Smooth muscle cell (in vitro differentiated cells): ENCODE data around the gene SPRYD7. TPM values are rescaled to one million over a fixed set of nuclear protein-coding genes. Genes with fewer than 3 reads are reported as not detected.

Source experiments
- DNase-seq: peaks from one replicate; lab custom pipeline; 2025; ENCODE audit not compliant: unreplicated experiment; lab: John Stamatoyannopoulos, UW
- H2AFZ ChIP-seq: fragments of 200-600 bp; sonication (generic); 2 replicates; pipeline ENCODE4 v1.6.0; 2016; ENCODE audit warnings: antibody characterized with exemption, low read depth, mild to moderate bottlenecking
- H3F3A ChIP-seq: fragments of 200-600 bp; sonication (generic); 2 replicates; pipeline ENCODE4 v1.6.0; 2017; ENCODE audit warnings: antibody characterized with exemption, low read depth
- H3K27ac ChIP-seq: fragments of 200-600 bp; sonication (generic); 2 replicates; pipeline ENCODE4 v1.5.1; 2016; ENCODE audit warnings: low read depth, mild to moderate bottlenecking
- H3K27me3 ChIP-seq: fragments of 200-600 bp; sonication (generic); 2 replicates; pipeline ENCODE4 v1.6.1; 2016; ENCODE audit warnings: low read depth, mild to moderate bottlenecking
- H3K36me3 ChIP-seq: fragments of 200-600 bp; sonication (generic); 2 replicates; pipeline ENCODE4 v1.5.1; 2016; ENCODE audit warnings: low read depth
- H3K4me1 ChIP-seq: fragments of 200-600 bp; sonication (generic); 2 replicates; pipeline ENCODE4 v1.5.1; 2016; ENCODE audit warnings: low read depth
- H3K4me2 ChIP-seq: fragments of 200-600 bp; sonication (generic); 2 replicates; pipeline ENCODE4 v1.6.0; 2016; ENCODE audit warnings: mild to moderate bottlenecking
- H3K4me3 ChIP-seq: fragments of 200-600 bp; sonication (generic); 2 replicates; pipeline ENCODE4 v1.5.1; 2016; ENCODE audit warnings: mild to moderate bottlenecking
- H3K79me2 ChIP-seq: fragments of 200-600 bp; sonication (generic); 2 replicates; pipeline ENCODE4 v1.6.0; 2016; ENCODE audit warnings: low read depth, mild to moderate bottlenecking
- H3K9ac ChIP-seq: fragments of 200-600 bp; sonication (generic); 2 replicates; pipeline ENCODE4 v1.6.0; 2016; ENCODE audit warnings: low read depth
- H3K9me3 ChIP-seq: fragments of 200-600 bp; sonication (generic); replicated peaks from 2 replicates; pipeline ENCODE4 v1.5.1; 2016; ENCODE audit warnings: low read depth
- H4K20me1 ChIP-seq: fragments of 200-600 bp; sonication (generic); 2 replicates; pipeline ENCODE4 v1.6.0; 2016; ENCODE audit warnings: low read depth
- WGBS: methylation state at CpG from one replicate; pipeline ENCODE4 v1.1.7; 2016; ENCODE audit warnings: low lambda C conversion rate; 5-methylcytosine and 5-hydroxymethylcytosine counted together
- polyA plus RNA-seq: library from polyadenylated mRNA; unstranded; fragments of >200 nt; fragmentation: Nextera tagmentation; extraction: Ambion mirVana; gene quantifications from 2 replicates; pipeline ENCODE4 v1.2.1, GENCODE V29; 2016
- total RNA-seq: library from RNA; depleted of rRNA; stranded (reverse); fragments of >200 nt; gene quantifications from 2 replicates; pipeline ENCODE4 v1.2.3, GENCODE V29; 2014
- TF ChIP-seq, protein P1 (sequence below): fragments of 200-600 bp; sonication (generic); IDR thresholded peaks from 2 replicates; pipeline ENCODE4 v1.5.1; 2017; ENCODE audit warnings: borderline replicate concordance, mild to moderate bottlenecking, antibody characterized with exemption; ENCODE audit not compliant: insufficient read depth, poor library complexity, severe bottlenecking

The SPRYD7 gene
- total and polyA plus RNA-seq, 2 experiments from 2014 or later = 8.1 to 16.1 TPM

DNA sequence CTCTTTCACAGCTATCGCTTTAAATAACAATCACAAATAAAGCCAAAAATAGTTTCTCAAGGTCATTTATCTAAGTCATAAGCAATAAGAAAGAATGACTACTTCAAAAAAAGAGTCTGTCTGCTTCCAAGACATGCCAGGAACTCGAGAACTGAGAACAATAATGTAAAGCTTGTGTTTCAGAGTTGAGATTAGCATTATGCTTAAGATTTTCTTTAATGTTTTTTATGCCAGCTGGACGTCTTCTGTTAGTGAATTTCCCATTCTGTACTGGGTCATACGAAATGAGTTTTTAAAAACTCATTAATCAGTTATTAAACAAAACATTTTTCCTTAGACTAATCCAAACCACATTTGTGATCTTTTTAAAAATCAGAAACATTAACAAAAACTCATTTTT is 3.2 kb upstream of the SPRYD7 start:
- H4K20me1 ChIP-seq = no peaks in the 10 kb centered on the region
- no peak for DNase-seq
- H3F3A ChIP-seq = no peaks in the 10 kb centered on the region
- TF ChIP-seq, protein P1, sequence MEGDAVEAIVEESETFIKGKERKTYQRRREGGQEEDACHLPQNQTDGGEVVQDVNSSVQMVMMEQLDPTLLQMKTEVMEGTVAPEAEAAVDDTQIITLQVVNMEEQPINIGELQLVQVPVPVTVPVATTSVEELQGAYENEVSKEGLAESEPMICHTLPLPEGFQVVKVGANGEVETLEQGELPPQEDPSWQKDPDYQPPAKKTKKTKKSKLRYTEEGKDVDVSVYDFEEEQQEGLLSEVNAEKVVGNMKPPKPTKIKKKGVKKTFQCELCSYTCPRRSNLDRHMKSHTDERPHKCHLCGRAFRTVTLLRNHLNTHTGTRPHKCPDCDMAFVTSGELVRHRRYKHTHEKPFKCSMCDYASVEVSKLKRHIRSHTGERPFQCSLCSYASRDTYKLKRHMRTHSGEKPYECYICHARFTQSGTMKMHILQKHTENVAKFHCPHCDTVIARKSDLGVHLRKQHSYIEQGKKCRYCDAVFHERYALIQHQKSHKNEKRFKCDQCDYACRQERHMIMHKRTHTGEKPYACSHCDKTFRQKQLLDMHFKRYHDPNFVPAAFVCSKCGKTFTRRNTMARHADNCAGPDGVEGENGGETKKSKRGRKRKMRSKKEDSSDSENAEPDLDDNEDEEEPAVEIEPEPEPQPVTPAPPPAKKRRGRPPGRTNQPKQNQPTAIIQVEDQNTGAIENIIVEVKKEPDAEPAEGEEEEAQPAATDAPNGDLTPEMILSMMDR = no peak
- peaks cover 9% of the 10 kb centered on the region for H3K79me2 ChIP-seq
- H3K9ac ChIP-seq = no peak overlapping the region
- H3K27me3 ChIP-seq = no peaks in the 10 kb centered on the region
- no peak overlapping the region for H2AFZ ChIP-seq
- H3K4me1 ChIP-seq = peaks cover 10% of the 10 kb centered on the region
- H3K9me3 ChIP-seq = no peaks in the 10 kb centered on the region
- no peak overlapping the region for H3K4me2 ChIP-seq
- no peak overlapping the region for H3K4me3 ChIP-seq
- H3K27ac ChIP-seq = no peak overlapping the region
- no peaks in the 10 kb centered on the region for H3K36me3 ChIP-seq
- WGBS = 82% methylated on average over 4 of the region's 4 CpGs

DNA sequence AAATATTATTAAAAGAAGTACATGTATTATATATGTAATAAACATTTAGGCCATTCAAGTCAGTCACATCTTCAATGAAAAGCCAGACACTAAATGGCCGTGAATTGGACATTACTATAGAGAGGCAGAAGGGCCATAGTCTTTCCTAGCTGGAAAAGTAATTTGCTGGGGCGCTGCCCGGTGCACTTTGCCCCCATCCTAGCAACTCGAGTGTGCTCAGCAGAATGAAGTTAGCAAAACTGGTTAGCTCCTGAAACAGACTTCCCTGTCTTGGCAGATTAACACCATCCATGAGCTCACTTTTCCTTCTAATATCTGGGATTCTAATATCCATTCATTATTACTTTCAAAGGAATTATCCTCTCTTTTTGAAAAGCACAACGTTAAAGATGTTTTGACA is 2.8 kb upstream of the SPRYD7 start:
- no peak for DNase-seq
- Histone ChIP-seq H4K20me1 (peaks cover 2% of the 10 kb centered on the region), H3K9me3 (no peaks in the 10 kb centered on the region), H3K27me3 (no peaks in the 10 kb centered on the region), H3K36me3 (no peaks in the 10 kb centered on the region), H3K27ac (no peak overlapping the region), H3F3A (no peaks in the 10 kb centered on the region), H3K4me3 (no peak overlapping the region), H3K9ac (no peak overlapping the region), H3K4me1 (peaks cover 10% of the 10 kb centered on the region), H3K4me2 (no peak overlapping the region), H2AFZ (no peak overlapping the region), H3K79me2 (peaks cover 9% of the 10 kb centered on the region)
- 90% methylated on average over 5 of the region's 5 CpGs for WGBS
- TF ChIP-seq, protein P1 = no peak

DNA sequence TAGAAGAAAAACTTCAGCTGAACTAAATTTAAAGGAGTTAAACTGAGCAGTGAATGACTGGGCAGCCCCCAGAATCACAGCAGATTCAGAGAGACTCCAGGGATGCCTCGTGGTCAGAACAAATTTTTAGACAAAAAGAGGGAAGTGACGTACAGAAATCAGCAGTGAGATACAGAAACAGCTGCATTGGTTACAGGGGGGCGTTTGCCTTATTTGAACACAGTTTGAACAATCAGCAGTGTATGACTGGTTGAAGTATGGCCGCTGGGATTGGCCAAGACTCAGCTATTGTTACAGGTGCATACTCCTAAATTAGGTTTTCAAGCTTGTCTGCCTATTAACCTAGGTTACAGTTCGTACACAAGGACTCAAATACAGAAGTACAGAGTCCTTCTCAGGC is 2.2 kb upstream of the SPRYD7 start:
- Histone ChIP-seq H3K4me3 (no peak overlapping the region), H4K20me1 (peaks cover 8% of the 10 kb centered on the region), H3K4me1 (peaks cover 10% of the 10 kb centered on the region), H3K27me3 (no peaks in the 10 kb centered on the region), H3K4me2 (no peak overlapping the region), H3K36me3 (no peaks in the 10 kb centered on the region), H3F3A (no peaks in the 10 kb centered on the region), H3K79me2 (peaks cover 9% of the 10 kb centered on the region), H2AFZ (no peak overlapping the region), H3K9ac (no peak overlapping the region), H3K9me3 (no peaks in the 10 kb centered on the region), H3K27ac (no peak overlapping the region)
- no peak for DNase-seq
- TF ChIP-seq, protein P1 = no peak
- WGBS = 87% methylated on average over 5 of the region's 5 CpGs

DNA sequence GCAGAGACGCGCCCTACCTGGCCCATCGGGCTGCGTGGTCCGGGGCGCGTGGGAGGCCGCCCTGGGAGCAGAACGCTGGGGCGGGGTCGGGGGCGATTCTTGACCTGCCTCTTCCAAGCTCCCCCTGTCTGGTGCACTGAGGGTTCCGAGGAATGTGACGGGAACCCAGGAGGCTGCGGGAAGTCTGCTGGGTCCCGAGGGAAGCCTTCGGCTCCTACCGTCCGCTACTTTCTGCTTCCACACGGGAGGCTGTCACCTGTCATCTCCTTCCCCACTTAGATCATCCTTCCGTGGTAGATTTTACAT is 781 bp upstream of the SPRYD7 start:
- peaks cover 10% of the 10 kb centered on the region for H3K4me1 ChIP-seq
- 10% methylated on average over 9 of the region's 21 CpGs for whole genome bisulfite sequencing
- H3K4me3 ChIP-seq = peak overlapping the region; percentile 91
- H2AFZ ChIP-seq = peak overlapping the region; percentile 96
- no peak overlapping the region for H3K9ac ChIP-seq
- H3F3A ChIP-seq = no peaks in the 10 kb centered on the region
- H3K4me2 ChIP-seq = peak overlapping the region; percentile 94
- H3K27me3 ChIP-seq = no peaks in the 10 kb centered on the region
- peaks cover 18% of the 10 kb centered on the region for H3K79me2 ChIP-seq
- DNase-seq = no peak
- TF ChIP-seq, protein P1 = no peak
- H3K36me3 ChIP-seq = no peaks in the 10 kb centered on the region
- H3K9me3 ChIP-seq = no peaks in the 10 kb centered on the region
- H4K20me1 ChIP-seq = peaks cover 18% of the 10 kb centered on the region
- H3K27ac ChIP-seq = no peak overlapping the region
